Mesendoderm (in vitro differentiated cells): ENCODE data around the gene GRK1.

Source experiments
- DNase-seq: peaks from one replicate; pipeline ENCODE4 v3.0.0; 2013
- H2AK5ac ChIP-seq: 2 replicates; pipeline ENCODE4 v1.6.1; 2013; ENCODE audit warnings: low read length, inconsistent platforms
- H2BK120ac ChIP-seq: 2 replicates; pipeline ENCODE4 v1.6.1; 2013; ENCODE audit warnings: low read depth, mild to moderate bottlenecking, low read length, moderate library complexity, mixed read lengths
- H2BK15ac ChIP-seq: replicated peaks from 2 replicates; pipeline ENCODE4 v1.6.1; 2013; ENCODE audit warnings: low read depth, mild to moderate bottlenecking, moderate library complexity
- H2BK5ac ChIP-seq: 2 replicates; pipeline ENCODE4 v1.6.1; 2013; ENCODE audit warnings: low read length, inconsistent platforms
- H3K18ac ChIP-seq: 2 replicates; pipeline ENCODE4 v1.6.1; 2013; ENCODE audit warnings: mild to moderate bottlenecking, low read length, mixed read lengths
- H3K23ac ChIP-seq: one replicate; pipeline ENCODE4 v1.6.1; 2013; ENCODE audit warnings: low read length
- H3K27ac ChIP-seq: 2 replicates; pipeline ENCODE4 v1.5.1; 2013; ENCODE audit warnings: low read depth, mild to moderate bottlenecking, inconsistent platforms, low read length, moderate library complexity
- H3K27me3 ChIP-seq: 2 replicates; pipeline ENCODE4 v1.6.1; 2013; ENCODE audit warnings: low read length, control low read depth, mild to moderate bottlenecking, inconsistent platforms; ENCODE audit not compliant: insufficient read depth, poor library complexity
- H3K36me3 ChIP-seq: 2 replicates; pipeline ENCODE4 v1.6.1; 2013; ENCODE audit warnings: low read length, inconsistent platforms; ENCODE audit not compliant: control insufficient read depth, insufficient read depth
- H3K4ac ChIP-seq: one replicate; pipeline ENCODE4 v1.6.1; 2013; ENCODE audit warnings: low read depth, mild to moderate bottlenecking, low read length, moderate library complexity
- H3K4me1 ChIP-seq: 2 replicates; pipeline ENCODE4 v1.6.1; 2013; ENCODE audit warnings: low read depth, low read length, inconsistent platforms; ENCODE audit not compliant: control insufficient read depth
- H3K4me2 ChIP-seq: 2 replicates; pipeline ENCODE4 v1.6.1; 2013; ENCODE audit warnings: low read length
- H3K4me3 ChIP-seq: 2 replicates; pipeline ENCODE4 v1.5.1; 2013; ENCODE audit warnings: mild to moderate bottlenecking, low read length
- H3K56ac ChIP-seq: one replicate; pipeline ENCODE4 v1.6.1; 2013; ENCODE audit warnings: low read length
- H3K79me1 ChIP-seq: 2 replicates; pipeline ENCODE4 v1.6.1; 2013; ENCODE audit warnings: low read length, inconsistent platforms
- H3K79me2 ChIP-seq: 2 replicates; pipeline ENCODE4 v1.6.1; 2013; ENCODE audit warnings: mild to moderate bottlenecking, low read length; ENCODE audit not compliant: control insufficient read depth, insufficient read depth
- H3K9ac ChIP-seq: 2 replicates; pipeline ENCODE4 v1.6.1; 2013; ENCODE audit warnings: low read length, inconsistent platforms
- H4K5ac ChIP-seq: one replicate; pipeline ENCODE4 v1.6.1; 2013; ENCODE audit warnings: low read length
- H4K8ac ChIP-seq: one replicate; pipeline ENCODE4 v1.6.1; 2013; ENCODE audit warnings: low read depth, mild to moderate bottlenecking, control low read depth, low read length, moderate library complexity
- WGBS: extraction: QIAGEN DNeasy Blood & Tissue Kit; methylation state at CpG from one replicate; pipeline ENCODE4 v1.1.7; 2013; ENCODE audit warnings: low lambda C conversion rate, missing lambda C conversion rate; ENCODE audit not compliant: insufficient coverage; ENCODE audit errors: extremely low coverage; 5-methylcytosine and 5-hydroxymethylcytosine counted together

The GRK1 gene

DNA sequence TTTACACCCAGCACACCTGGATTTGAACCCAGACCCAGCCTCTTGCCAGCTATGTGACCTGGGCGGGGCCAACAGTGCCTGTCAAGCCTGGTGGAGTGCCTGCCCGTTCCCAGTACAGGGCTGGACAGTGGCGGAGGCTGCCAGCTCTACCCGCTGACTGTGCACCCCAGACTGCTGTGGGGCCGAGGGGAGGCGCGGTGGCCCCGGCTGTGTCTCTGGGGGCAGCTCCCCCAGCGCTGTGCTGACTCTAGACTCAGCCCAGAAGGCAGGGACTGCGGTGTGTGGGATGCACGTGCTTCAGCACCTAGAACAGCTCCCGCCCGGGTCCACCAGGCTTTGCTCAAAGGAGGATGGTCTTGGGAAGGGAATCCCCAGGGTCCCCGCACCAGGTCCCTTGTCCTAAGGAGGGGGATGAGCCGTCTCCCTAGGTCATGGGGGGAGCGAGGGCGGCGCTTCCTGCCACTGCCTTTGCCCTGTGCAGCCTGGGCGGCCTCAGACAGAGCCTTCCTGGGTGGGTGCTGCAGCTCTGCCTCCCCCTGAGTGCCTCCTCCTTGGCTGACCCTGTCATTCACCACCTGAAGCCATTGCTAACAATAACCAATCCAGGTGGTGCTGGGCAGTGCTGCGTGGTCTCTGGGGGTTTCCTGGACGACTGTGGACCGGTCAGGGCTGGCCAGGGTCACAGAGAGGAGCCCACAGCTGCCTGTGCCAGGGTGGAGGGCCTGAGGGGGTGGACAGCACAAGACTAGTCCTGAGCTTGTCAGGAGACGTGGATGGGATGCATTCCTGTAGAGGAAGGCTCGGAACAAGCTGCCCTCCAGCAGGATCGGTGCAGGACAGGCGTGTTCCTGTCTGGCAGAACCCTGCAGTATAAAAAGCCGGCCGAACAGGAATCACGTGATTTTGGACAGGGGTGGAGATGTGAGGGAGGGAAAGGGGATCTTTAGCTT lies 110.6 kb downstream of the GRK1 start:
- H2BK120ac ChIP-seq: no peak overlapping the region
- H2BK15ac ChIP-seq: no peak overlapping the region
- no CpG with 5 or more reads among the region's 29 CpGs for WGBS
- H3K9ac ChIP-seq: no peak overlapping the region
- H3K56ac ChIP-seq: no peak overlapping the region
- no peaks in the 10 kb centered on the region for H3K27me3 ChIP-seq
- H4K5ac ChIP-seq: no peak overlapping the region
- H3K36me3 ChIP-seq: no peaks in the 10 kb centered on the region
- no peak overlapping the region for H3K18ac ChIP-seq
- no peaks in the 10 kb centered on the region for H3K4me1 ChIP-seq
- no peak overlapping the region for H2AK5ac ChIP-seq
- peak; percentile 69 for DNase-seq
- no peaks in the 10 kb centered on the region for H3K79me1 ChIP-seq
- H3K4ac ChIP-seq: no peak overlapping the region
- no peak overlapping the region for H3K27ac ChIP-seq
- H2BK5ac ChIP-seq: no peak overlapping the region
- no peak overlapping the region for H3K4me2 ChIP-seq
- no peaks in the 10 kb centered on the region for H3K79me2 ChIP-seq
- H3K23ac ChIP-seq: no peak overlapping the region
- H4K8ac ChIP-seq: no peak overlapping the region
- H3K4me3 ChIP-seq: no peak overlapping the region

DNA sequence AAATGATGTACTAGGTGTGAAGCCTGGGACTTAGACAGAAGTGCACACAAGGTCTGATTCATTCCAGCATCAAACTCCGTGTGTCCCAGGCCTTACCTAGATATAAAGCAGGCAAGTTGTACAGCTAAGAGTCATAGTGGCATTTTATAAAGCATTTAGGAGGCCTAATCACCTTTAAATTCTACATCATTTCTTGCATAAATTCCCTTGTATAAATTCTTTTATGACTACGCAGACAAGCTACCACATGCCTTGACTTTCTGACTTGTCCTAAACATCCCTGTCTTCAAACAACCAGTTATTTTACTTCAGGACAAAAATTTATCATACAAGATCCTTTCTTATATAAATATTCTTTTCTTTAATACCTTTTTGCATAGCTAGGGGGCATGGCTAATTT lies 114.6 kb downstream of the GRK1 start:
- Histone ChIP-seq H3K4me2 (no peak overlapping the region), H3K79me1 (no peaks in the 10 kb centered on the region), H4K8ac (no peak overlapping the region), H3K79me2 (no peaks in the 10 kb centered on the region), H2AK5ac (no peak overlapping the region), H3K56ac (no peak overlapping the region), H2BK5ac (no peak overlapping the region), H3K4me3 (no peak overlapping the region), H3K36me3 (no peaks in the 10 kb centered on the region), H3K4ac (no peak overlapping the region), H3K27ac (no peak overlapping the region), H3K9ac (no peak overlapping the region), H2BK120ac (no peak overlapping the region), H3K23ac (no peak overlapping the region), H2BK15ac (no peak overlapping the region), H3K18ac (no peak overlapping the region), H3K4me1 (no peaks in the 10 kb centered on the region), H3K27me3 (no peaks in the 10 kb centered on the region), H4K5ac (no peak overlapping the region)
- WGBS: no CpG with 5 or more reads among the region's 2 CpGs
- DNase-seq: no peak

DNA sequence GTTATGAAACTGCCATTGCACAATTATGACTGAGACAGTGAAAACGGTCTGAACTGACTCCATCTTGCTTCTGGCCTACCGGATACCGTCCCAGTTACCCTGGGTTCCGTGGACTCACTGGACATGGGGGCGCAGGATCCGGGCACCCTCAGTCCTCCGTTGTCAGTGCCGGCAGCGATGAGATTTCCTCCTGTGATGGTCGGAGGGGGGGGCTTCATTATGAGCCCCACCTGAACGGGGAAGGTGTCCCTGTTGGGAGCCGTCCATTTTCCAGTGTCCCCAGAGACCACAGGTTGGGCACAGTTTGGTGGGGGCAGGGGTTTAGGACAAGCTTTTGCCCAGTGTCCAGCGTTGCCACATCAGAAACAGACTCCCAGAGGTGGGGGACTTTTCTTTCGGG lies 115.5 kb downstream of the GRK1 start:
- Histone ChIP-seq H2BK120ac (no peak overlapping the region), H3K36me3 (no peaks in the 10 kb centered on the region), H3K27me3 (no peaks in the 10 kb centered on the region), H4K5ac (no peak overlapping the region), H3K4me1 (no peaks in the 10 kb centered on the region), H2AK5ac (no peak overlapping the region), H3K4me3 (no peak overlapping the region), H3K79me2 (no peaks in the 10 kb centered on the region), H2BK5ac (no peak overlapping the region), H3K23ac (no peak overlapping the region), H3K79me1 (no peaks in the 10 kb centered on the region), H2BK15ac (no peak overlapping the region), H3K4ac (no peak overlapping the region), H4K8ac (no peak overlapping the region), H3K9ac (no peak overlapping the region), H3K4me2 (no peak overlapping the region), H3K56ac (no peak overlapping the region), H3K18ac (no peak overlapping the region), H3K27ac (no peak overlapping the region)
- DNase-seq: no peak
- no CpG with 5 or more reads among the region's 14 CpGs for WGBS

DNA sequence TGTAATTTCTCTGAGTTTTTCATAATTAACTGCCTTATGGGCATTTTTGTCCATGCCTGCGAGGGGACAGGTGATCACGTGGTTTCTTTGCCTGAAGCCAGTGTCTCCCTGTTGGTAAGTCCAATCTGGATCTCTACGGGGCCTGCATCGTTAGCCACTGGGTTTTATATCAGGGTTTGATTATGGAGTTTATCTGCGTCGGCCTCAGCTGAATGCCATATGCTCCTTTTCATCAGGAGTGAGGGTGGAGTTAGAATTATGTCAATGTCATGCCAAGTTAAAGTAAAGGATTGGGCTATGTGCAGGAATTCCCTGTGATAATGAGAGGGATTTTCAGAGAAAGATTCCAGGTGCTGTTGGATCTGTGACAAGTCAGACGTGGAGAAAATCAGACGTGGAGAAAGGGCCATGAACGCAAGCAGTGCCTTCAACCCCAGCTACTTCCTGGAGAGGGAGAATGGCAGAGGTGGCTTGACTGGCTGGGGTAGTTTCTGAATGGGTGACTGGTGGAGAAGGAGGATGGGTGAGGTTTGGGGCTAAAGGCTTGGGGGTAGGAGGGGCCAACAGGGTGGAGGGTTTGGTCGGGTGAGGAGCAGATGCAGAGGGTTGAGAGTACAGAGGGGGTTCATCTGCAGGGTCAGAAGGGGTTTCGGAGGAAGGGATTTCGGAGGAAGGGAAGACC lies 116.3 kb downstream of the GRK1 start:
- H3K27ac ChIP-seq: no peak overlapping the region
- H3K4me3 ChIP-seq: no peak overlapping the region
- no peak overlapping the region for H4K5ac ChIP-seq
- no peak overlapping the region for H3K56ac ChIP-seq
- no peak overlapping the region for H3K4ac ChIP-seq
- H4K8ac ChIP-seq: no peak overlapping the region
- H3K23ac ChIP-seq: no peak overlapping the region
- H2AK5ac ChIP-seq: no peak overlapping the region
- H2BK5ac ChIP-seq: no peak overlapping the region
- H3K27me3 ChIP-seq: no peaks in the 10 kb centered on the region
- H3K4me1 ChIP-seq: no peaks in the 10 kb centered on the region
- H2BK15ac ChIP-seq: no peak overlapping the region
- H3K36me3 ChIP-seq: no peaks in the 10 kb centered on the region
- no peaks in the 10 kb centered on the region for H3K79me2 ChIP-seq
- H3K4me2 ChIP-seq: no peak overlapping the region
- no peak overlapping the region for H3K18ac ChIP-seq
- H3K79me1 ChIP-seq: no peaks in the 10 kb centered on the region
- no CpG with 5 or more reads among the region's 12 CpGs for WGBS
- DNase-seq: no peak
- no peak overlapping the region for H3K9ac ChIP-seq
- H2BK120ac ChIP-seq: no peak overlapping the region

DNA sequence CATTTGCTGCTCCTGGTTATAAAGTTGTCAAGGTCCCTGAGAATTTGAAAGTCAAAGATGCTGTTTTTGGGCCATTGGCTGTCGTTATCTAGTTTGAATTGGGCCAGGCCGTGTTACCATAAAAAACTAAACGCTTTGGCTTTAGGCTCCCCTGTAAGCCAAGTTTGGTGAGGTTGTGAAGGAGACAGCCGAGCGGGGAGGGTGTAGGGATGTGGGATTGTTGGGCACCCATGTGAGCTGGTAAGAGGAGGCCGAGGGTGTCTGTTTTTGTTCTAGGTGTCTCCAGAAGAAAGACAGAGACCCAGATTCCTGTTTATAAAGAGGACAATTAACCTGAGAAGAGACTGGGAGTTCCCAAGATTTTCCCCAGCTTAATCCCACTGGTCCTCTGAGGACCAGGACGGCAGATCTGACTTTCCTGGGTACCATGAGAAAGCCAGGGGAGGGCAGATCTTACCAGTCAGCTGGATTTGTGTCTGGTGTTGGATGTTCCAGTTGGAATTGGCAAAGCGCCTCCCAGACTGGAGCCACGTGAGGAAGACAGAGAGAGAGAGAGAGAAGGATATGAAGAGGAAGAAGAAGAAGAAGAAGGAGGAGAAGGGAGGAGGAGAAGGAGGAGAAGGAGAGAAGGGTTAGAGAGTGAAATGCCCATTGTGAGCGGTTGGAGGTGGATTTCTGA lies 117.1 kb downstream of the GRK1 start:
- Histone ChIP-seq H2AK5ac (no peak overlapping the region), H3K4me3 (no peak overlapping the region), H3K79me2 (no peaks in the 10 kb centered on the region), H3K79me1 (no peaks in the 10 kb centered on the region), H2BK5ac (no peak overlapping the region), H4K8ac (no peak overlapping the region), H3K23ac (no peak overlapping the region), H3K9ac (no peak overlapping the region), H3K4me2 (no peak overlapping the region), H3K18ac (no peak overlapping the region), H3K27me3 (no peaks in the 10 kb centered on the region), H3K4ac (no peak overlapping the region), H4K5ac (no peak overlapping the region), H2BK120ac (no peak overlapping the region), H3K56ac (no peak overlapping the region), H3K27ac (no peak overlapping the region), H3K4me1 (no peaks in the 10 kb centered on the region), H2BK15ac (no peak overlapping the region), H3K36me3 (no peaks in the 10 kb centered on the region)
- DNase-seq: no peak
- WGBS: no CpG with 5 or more reads among the region's 10 CpGs
